Stimulated activated CD4-positive, alpha-beta T cell treated with anti-CD3 and anti-CD28 coated beads, Interleukin-4, amount 100 ng/mL, for 4 hours (primary cell): ENCODE results near the gene STYX.
"Not testable (repeated sequence)": the region's sequence is repeated elsewhere in the genome, so short reads cannot be mapped to it uniquely, and the experiment has no call there.

Experiments
- DNase-seq, 2 experiments: peaks; one replicate each; pipeline ENCODE4 v3.0.0-alpha.2; 2020

The STYX gene

DNA sequence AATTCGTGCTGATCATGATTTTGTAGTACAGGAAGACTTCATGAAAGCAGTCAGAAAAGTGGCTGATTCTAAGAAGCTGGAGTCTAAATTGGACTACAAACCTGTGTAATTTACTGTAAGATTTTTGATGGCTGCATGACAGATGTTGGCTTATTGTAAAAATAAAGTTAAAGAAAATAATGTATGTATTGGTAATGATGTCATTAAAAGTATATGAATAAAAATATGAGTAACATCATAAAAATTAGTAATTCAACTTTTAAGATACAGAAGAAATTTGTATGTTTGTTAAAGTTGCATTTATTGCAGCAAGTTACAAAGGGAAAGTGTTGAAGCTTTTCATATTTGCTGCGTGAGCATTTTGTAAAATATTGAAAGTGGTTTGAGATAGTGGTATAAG is 2.5 kb upstream of the STYX start:
- not testable (repeated sequence) for DNase-seq

DNA sequence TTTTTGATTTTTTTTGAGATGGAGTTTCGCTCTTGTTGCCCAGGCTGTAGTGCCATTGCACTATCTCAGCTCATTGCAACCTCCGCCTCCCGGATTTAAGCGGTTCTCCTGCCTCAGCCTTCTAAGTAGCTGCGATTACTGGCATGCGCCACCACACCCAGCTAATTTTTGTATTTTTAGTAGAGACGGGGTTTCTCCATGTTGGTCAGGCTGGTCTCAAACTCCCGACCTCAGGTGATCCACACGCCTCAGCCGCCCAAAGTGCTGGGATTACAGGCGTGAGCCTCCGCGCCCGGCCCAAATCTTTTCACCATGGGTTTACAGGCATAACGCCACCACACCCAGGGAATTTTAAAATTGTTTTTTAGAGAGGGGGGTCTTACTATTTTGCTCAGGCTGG is 931 bp upstream of the STYX start:
- DNase-seq: not testable (repeated sequence)

DNA sequence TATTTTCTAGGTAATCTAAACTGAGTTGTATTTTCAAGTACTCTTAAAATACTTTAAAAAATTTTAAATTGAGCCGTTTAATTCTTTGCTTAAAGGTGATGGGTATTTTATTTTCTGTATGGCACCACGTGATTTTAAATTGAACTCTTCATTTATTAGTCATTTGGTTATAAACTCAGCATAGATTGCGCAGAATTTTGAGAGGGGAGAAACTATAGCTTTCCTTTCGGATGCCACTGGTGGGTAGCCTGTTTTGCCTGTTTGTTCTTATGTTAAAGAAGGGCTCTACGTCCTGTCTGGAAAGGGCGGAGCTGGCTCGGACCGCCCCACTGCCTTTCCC is 411 bp upstream of the STYX start:
- DNase-seq: no peak

DNA sequence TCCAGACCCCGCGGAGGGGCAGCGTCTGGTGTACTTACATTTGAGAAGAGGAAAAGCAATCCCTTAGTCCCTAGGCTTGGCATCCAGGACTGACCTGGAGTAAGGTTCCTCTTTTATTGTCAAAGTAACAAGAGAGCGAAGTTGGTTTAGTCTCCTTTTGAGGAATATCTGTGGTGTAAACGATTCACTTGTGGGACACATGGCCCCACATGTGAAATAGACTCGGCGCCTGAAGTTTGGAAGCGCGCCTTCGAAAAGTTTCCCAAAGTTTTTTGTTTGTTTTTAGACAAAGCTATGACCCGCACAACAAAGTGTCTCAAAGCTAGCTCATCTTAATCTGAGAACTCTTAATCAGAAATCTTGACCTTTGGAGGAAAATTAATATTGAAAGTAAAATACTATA is 744 bp downstream of the STYX start:
- DNase-seq: no peak

DNA sequence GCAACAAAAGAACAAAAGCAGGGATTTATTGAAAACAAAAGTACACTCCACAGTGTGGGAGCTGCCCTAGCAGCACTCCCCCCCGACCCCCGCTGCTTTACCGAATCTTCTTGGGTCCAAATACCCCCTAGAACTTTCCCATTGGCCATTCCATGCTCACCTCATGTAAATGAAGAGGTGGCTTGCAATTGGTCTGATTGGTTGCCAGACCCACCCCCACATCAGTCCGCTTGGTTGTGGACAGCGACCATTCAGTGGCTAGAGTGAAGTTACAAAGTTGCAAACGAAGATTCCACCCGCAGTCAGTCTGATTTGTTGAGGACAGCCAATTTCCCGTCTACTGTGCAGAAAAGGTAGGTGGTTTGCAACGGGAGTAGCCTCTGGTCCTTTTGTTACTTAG is 3.9 kb downstream of the STYX start:
- no peak for DNase-seq

DNA sequence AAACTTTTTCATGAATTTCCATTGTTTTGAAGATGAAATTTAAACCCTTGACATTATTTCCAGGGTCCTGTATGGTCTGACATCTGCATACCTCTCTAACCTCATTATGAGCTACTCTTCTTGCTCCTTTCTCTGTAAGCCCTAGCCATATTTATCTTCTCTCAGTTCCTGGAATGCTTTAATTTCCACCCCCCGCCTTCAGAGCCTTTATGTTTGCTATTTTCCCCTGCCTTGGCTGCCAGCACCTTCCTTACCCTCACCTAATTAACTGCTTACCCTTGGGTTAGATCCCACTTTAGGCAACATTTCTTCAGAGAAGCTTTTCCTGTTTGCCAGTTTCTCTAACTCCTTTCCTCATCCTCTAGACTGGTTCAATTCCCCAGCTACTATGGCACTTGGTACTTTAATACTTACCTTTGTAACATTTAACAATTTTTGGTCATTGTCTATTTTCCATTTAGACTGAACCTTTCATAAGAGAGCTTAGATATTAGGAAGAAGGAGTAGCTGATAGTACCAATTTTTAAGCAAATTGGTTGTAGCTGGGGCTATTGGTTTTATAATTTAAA is 6.0 kb downstream of the STYX start:
- DNase-seq: no peak

DNA sequence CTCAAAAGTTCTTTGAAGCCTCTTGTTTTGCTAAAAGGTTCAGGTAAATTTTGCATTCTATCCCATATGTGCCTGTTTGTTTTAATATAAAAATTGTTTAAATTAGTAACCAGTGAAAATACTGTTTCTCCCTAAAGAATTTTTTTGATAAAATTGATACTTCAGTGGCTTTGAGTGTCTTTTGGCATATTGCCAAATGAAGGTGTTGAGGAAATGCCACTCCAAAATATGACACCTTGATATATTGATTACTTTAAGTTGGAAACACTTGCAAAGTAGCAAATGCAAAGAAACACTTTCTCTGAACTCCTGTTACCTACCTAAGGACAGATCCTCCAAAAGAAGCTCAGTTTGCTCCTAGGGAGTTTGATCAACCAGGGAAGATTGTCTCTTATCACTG is 8.4 kb downstream of the STYX start:
- DNase-seq: no peak

DNA sequence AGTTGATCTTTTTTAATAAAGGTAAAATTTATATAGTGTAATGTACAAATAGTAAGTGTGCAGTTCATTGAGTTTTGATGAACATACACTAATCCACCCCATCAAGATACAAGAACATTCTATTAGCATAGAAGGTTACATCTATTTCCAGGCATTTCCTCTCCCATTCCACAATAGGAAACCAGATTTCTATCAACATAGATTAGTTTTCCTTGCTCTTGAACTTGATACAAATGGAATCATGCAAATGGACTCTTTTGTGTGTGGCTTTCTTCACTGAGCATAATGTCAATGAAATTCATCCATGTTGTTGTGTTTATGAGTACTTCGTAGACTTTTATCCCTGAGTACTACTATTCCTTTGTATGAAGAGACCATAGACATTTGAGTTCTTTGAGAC is 10.8 kb downstream of the STYX start:
- DNase-seq: no peak

DNA sequence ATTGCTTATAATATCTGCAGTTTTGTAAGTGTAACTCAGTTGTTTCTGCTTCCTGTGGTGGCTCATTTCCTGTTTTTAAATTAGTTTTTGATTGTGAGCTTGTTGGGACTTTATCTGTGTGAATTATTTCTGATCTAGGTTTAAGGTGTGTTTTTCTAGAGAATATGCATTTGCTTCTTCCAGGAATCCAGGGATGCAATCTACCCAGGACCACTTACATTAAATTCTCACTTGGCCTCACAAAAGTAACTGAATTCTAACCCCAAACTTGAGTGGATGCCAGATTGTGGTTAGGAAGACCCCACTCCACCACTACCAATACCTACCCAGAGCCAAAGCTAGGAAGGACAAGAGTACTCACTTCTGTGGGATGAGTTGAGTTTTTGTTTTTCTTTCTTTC is 11.9 kb downstream of the STYX start:
- no peak for DNase-seq

DNA sequence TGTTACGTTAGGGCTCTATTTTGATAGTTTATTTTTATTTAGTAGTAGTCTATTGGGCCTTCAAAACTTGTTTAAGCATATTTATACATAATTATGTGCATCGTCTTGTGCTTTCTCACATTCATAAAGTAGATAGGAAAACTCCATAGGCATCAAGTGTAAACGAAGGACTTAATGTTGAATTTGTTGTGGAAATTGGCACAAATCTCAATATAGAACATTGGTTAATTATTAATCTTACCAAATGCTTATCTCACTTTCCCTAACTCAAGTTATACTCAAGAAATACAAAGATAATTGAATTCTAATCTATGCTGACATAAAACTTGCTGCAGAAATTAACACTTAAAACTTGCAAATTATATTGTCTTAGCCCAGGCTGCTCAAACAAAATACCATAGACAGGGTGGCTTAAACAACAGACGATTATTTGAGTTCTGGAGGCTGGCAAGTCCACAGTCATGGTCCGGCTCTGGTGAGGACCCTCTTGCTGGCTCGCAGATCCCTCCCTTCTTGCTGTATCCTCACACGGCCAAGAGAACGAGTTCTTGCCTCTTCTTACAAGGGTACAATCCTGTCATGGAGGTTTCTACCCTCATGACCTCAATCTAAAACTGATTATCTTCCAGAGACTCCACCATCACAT is 18.8 kb downstream of the STYX start:
- no peak for DNase-seq

DNA sequence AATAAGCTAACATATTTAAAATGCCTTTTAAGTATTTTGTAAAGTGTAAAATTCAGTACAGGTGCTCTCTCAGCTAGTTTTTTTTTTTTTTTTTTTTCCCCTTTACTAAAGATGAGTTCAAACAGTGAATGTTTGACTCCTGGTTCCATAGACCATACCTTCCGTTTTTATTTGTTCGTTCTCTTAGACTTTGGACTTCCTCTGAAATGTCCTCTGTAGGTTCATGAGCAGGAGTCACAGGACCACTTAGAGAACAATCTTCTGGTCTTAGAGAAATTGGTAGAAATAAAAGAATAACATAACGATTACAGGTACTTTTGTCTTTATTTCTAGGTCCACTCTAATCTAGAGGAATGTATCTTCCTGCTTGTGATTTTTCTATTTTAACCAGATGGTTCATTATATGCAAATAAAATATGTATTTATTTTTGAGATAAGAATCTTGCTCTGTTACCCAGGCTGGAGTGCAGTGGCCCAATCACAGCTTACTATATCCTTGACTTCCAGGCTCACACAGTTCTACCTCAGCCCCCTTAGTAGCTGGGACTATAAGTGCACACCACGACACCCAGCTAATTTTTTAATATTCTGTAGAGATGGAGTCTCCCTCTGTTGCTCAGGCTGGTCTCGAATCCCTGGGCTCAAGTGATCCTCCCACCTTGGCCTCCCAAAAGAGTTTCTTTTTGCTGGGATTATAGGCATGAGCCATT is 25.8 kb downstream of the STYX start:
- no peak for DNase-seq

DNA sequence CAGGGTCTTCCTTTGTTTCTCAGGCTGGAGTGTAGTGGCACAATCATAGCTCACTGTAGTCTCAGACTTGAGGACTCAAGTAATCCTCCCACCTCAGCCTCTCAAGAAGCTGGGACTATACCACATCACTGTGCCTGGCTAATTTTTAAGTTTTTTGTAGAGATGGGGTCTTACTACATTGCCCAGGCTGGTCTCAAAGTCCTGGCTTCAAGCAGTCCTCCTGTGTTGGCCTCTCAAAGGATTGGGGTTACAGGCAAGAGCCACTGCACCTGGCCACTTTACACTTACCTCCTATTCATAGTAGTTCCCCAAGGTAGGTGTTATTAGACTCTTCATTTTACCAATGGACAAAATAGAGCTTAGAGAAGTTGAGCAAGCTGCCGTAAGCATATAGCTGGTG is 29.2 kb downstream of the STYX start:
- DNase-seq: no peak

DNA sequence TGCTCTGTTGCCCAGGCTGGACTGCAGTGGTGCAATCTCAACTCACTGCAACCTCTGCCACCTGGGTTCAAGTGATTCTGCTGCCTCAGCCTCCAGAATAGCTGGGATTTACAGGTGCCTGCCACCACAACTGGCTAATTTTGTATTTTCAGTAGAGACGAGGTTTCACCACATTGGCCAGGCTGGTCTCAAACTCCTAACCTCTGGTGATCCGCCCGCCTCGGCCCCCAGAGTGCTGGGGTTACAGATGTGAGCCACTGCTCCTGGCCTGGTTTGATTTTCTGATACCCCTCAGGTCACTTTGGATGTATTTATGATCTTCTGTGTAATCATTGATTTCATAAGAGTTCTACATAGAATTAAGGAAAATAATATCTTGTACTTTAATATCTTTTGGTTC is 33.0 kb downstream of the STYX start:
- DNase-seq: not testable (repeated sequence)

DNA sequence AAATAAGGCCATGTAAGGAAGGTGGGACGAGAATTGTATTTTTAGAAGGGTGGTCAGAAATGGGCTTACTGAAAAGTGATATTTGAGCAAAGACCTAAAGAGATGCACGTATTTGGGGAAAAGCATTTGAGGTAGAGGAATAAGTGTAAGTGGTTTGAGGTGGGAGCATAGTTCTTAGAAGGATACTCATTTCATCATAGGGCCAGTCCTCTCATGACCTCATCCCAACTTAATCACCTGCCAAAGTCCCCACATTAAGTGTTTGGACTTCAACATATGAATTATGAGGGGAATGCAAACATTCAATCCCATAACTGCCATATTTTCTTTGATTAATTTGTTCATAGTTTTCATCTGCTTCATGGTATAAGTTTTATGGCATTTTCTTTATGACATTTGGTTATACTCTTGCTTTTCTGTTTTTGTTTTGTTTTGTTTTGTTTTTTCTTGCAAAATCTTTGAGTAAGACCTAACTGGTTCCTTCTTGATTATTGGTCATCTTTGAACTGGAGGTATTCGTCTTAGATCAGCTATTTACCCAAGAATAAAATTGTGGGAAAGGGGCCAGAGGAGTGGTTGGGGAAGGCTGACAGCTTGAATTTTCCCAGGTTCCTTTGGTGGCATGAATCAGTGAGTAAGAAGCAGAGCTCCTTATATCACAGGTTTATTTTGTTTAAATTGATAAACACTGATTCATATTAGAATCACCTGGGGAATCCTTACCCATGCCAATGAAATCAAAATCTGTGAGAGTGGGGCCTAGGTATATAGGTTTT is 37.3 kb downstream of the STYX start:
- DNase-seq: no peak

DNA sequence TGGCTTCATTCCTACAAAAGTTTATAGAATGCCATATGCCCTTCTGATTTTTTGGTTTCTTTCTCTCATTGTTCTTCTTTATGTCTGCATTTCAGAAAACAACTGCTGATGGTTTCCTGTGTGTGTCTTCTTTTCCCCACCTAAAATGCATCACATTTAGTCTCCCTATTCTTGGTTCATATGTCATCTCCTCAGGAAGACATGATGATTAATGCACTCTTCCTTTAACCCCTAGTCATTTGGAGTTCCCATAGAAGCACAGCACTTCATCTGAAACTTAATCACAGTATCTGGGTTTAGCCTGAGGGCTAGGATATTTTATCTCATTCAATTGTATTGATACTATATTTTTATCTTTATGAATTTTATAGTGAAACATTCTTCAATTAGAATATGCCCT is 39.9 kb downstream of the STYX start:
- no peak for DNase-seq

DNA sequence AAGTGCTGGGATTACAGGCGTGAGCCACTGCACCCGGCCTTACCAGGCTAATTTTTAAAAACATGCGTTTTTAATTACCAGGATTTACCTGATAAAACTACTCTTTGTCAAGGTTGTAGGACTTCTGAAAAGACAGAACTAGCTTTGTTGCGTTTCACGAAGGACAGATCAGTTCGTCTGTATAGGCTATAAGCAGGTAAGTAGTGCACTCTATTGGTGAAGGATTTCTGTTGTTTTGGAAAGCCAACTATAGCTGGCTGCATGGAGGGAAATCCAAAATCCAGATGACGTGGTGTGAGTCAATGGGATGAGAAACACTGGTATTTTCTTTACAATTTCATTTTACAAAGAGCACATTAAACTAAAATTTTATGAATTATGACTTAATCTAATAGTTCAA is 46.9 kb downstream of the STYX start:
- DNase-seq: no peak

DNA sequence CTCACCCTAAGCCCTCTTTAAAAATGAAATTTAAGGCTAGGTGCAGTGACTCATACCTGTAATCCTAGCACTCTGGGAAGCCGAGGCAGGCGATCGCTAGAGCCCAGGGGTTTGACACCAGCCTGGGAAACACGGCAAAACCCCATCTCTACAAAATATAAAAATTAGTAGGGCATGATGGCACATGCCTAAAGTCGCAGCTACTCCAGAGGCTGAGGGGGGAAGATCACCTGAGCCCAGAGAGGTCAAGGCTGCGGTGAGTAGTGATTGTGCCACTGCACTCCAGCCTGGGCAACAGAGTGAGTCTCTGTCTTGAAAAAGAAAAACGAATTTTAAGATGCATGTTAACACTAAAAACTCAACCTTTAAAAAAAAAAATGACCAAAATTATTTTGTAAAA is 48.7 kb downstream of the STYX start:
- no peak for DNase-seq

DNA sequence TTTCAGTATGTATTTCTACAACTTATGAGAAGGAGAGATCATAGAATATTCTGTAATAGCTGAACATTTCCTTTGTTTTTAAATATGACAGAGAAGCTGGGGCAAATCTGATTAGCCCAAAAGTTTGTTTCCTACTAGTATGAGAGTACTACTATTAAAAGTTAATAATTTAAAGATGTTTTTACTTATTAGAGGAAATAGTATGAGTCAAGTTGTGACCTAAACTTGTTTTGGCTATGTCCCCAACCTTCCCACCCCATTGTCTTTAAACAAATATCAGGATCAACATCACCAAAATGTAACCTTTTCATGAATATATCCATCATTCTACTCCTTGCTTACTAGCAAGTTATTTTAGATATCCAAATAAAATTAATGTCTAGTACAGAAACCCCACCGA is 50.9 kb downstream of the STYX start:
- DNase-seq: no peak

DNA sequence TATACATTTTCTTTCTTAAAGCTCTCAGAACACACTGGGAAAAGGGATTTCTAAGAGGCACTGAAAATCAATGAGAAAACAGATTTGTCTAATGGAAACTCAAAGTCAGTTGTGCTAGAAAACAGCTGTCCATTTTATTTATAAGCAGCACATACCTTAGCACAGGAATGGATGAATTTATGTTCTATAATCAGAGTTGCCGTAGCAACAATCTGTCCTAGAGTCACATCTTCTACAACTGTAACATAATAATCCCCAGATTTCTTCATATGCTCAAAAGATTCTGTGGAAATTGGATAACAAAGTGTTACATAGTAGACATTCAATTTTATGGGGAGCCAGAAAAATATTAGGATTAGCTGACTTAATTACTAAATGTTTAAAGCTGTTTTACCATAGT is 51.7 kb downstream of the STYX start:
- DNase-seq: no peak

DNA sequence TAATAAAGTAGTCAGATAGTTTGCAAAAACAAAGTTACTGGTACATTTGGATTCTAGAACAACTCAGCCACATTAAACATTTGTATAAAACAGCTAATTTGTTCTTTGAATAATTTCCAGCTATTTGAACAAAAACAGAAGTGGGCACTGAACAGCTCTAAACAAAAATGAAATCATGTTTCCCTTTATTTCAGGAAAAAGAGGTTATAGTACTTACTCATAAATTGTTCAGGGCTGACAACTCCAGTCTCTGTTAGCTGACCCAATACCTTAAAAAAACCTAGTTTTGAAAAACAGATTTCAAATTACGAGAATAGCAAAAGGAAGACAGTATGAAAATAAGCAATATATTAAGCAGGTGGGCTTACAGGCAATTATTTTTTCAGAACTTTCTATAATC is 53.2 kb downstream of the STYX start:
- no peak for DNase-seq

DNA sequence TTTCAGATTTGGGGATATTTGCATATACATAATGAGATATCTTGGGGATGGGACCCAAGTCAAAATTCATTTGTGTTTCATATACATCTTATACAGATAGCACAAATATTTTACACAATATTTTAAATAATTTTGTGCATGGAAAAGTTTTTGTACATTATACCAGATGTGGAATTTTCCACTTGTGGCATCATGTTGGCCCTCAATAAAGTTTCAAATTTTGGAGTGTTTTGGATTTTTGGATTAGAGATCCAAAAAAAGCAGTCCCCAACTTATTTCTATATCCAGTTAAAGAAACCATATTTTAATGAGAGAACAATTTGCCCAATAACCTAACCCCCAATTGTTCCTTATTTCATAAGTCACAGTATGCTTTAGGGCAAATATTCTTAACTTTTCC is 56.9 kb downstream of the STYX start:
- no peak for DNase-seq

DNA sequence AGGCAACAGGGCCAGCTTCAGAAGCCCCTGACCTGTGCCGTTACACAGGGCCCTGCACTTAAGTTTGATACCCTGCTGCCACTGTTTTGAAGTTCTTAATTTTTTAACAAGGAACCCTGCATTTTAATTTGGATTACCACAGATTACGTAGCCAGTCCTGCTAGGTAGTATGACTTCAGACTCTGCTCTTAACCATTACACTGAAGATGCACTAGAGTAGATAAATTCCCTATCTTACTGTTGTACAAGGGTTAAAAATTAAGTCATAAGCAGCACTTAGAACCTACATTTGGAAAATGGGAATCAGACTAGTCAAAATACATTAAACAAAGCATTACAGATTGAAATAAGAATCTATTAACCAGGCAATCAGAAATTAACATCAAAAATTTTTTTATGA is 59.2 kb downstream of the STYX start:
- no peak for DNase-seq

DNA sequence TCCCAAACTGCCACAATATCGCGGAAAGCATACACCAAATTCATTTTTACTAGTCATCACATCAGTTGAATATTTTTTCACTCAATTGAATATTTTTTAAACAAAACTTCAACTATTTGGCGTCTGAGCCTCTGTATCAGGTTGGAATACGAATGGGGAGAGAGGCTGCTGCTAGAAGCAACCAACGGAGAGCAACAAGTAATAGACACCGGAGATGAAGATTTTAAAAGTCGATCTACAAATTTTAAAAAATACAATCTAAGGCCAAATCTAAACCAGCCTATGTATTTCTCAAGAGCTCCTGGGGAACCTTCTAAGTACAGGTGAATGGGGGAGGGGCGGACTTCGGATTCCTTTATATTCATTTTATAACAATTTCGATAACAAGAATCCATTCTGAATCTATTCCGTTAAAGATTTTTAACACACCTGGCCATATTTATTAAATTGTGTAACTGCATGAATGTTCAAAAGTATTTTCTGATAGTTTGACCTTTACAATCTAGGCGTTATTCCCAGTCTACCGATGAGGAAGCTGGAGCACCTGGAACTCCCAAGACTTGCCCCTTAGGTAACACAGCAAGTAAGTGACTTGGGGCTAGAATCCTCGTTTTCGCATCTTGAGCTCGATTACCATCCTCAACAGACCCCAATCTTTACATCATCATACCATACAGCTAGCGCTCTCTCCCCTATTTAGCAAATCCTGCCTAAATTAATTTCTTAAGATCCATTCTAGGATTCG is 60.2 kb downstream of the STYX start:
- no peak for DNase-seq
